Spleen (tissue), 7 donors: ENCODE results near the gene PHLDA2.

Experiments used
- POLR2AphosphoS5 ChIP-seq, 3 donors: sonication (generic); formaldehyde crosslinking; IDR thresholded peaks; one replicate each; pipeline ENCODE4 v1.5.1; 2017; ENCODE audit warnings: antibody characterized with exemption in 3 of 3
- TF ChIP-seq, protein P1 (sequence below), 11 experiments: fragments of 200-600 bp in 7 of 11; fragments of 450-650 bp in 4 of 11; sonication (generic) in 4 of 11; IDR thresholded peaks in 8 of 11; conservative IDR thresholded peaks in 3 of 11; 1 replicate in 7 of 11; 2 replicates in 4 of 11; pipeline versions ENCODE4 v1.4.0 to v1.8.0; 2016 to 2021; ENCODE audit warnings: antibody characterized with exemption in 11 of 11, inconsistent platforms in 4 of 11, mild to moderate bottlenecking in 1 of 11
- donor health status: DM: no; HTN: no; CAD: no; lungs with moderate emphysema.
- donor health status: DM: no; HTN: no; CAD: no.
- donor health status: DM: no; HTN: no; CAD: no.

DNA sequence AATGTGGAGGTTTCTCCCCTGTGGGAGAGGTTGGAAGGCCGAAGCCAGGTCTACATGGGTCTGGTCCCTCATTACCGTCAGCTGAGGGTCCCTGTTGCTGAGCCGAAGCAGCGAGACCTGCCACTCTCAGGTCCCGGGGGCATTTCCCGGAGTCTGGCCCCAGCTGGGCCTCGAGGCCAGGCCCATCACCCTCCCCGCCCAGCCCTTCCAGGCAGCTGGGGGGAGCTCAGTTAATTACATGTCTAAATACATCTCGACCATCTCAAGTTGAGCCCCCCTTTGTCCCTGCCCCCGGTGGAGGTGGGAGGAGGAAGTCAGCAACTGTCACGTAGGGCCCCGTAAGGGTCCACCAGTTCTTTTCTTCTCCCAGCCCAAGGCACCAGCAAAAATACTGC is 47.2 kb downstream of the PHLDA2 start:
- TF ChIP-seq, protein P1, sequence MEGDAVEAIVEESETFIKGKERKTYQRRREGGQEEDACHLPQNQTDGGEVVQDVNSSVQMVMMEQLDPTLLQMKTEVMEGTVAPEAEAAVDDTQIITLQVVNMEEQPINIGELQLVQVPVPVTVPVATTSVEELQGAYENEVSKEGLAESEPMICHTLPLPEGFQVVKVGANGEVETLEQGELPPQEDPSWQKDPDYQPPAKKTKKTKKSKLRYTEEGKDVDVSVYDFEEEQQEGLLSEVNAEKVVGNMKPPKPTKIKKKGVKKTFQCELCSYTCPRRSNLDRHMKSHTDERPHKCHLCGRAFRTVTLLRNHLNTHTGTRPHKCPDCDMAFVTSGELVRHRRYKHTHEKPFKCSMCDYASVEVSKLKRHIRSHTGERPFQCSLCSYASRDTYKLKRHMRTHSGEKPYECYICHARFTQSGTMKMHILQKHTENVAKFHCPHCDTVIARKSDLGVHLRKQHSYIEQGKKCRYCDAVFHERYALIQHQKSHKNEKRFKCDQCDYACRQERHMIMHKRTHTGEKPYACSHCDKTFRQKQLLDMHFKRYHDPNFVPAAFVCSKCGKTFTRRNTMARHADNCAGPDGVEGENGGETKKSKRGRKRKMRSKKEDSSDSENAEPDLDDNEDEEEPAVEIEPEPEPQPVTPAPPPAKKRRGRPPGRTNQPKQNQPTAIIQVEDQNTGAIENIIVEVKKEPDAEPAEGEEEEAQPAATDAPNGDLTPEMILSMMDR (IDR thresholded peaks at IDR 0.05 in 8 of 11, conservative IDR thresholded peaks at IDR 0.05 in 3 of 11): no peak
- TF ChIP-seq POLR2AphosphoS5 (IDR thresholded peaks at IDR 0.05): no peak
